BLaER1 (cell line): ENCODE data around the gene TSPAN1.
A peak's percentile ranks its signal among the peaks of the same experiment; 100 is the strongest.

ENCODE experiments used
- H3K27ac ChIP-seq: shearing (Covaris generic); formaldehyde crosslinking; 2 replicates; pipeline ENCODE4 v1.8.1; 2022
- H3K27me3 ChIP-seq: shearing (Covaris generic); formaldehyde crosslinking; 2 replicates; pipeline ENCODE4 v1.8.1; 2022
- H3K36me3 ChIP-seq: shearing (Covaris generic); formaldehyde crosslinking; 2 replicates; pipeline ENCODE4 v1.8.1; 2022
- H3K4me1 ChIP-seq: shearing (Covaris generic); formaldehyde crosslinking; 2 replicates; pipeline ENCODE4 v1.8.1; 2022
- H3K4me2 ChIP-seq: shearing (Covaris generic); formaldehyde crosslinking; 2 replicates; pipeline ENCODE4 v1.8.1; 2022
- H3K4me3 ChIP-seq: shearing (Covaris generic); formaldehyde crosslinking; 2 replicates; pipeline ENCODE4 v1.8.1; 2022
- H3K9ac ChIP-seq: shearing (Covaris generic); formaldehyde crosslinking; 2 replicates; pipeline ENCODE4 v1.8.1; 2022
- H3K9me3 ChIP-seq: shearing (Covaris generic); formaldehyde crosslinking; 2 replicates; pipeline ENCODE4 v1.8.1; 2022
- H4K20me1 ChIP-seq: shearing (Covaris generic); formaldehyde crosslinking; 2 replicates; pipeline ENCODE4 v1.8.1; 2022
- Cebpa-rat ChIP-seq: shearing (Covaris generic); IDR thresholded peaks from 2 replicates; pipeline ENCODE4 v1.8.1; 2022

The TSPAN1 gene, protein sequence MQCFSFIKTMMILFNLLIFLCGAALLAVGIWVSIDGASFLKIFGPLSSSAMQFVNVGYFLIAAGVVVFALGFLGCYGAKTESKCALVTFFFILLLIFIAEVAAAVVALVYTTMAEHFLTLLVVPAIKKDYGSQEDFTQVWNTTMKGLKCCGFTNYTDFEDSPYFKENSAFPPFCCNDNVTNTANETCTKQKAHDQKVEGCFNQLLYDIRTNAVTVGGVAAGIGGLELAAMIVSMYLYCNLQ

DNA sequence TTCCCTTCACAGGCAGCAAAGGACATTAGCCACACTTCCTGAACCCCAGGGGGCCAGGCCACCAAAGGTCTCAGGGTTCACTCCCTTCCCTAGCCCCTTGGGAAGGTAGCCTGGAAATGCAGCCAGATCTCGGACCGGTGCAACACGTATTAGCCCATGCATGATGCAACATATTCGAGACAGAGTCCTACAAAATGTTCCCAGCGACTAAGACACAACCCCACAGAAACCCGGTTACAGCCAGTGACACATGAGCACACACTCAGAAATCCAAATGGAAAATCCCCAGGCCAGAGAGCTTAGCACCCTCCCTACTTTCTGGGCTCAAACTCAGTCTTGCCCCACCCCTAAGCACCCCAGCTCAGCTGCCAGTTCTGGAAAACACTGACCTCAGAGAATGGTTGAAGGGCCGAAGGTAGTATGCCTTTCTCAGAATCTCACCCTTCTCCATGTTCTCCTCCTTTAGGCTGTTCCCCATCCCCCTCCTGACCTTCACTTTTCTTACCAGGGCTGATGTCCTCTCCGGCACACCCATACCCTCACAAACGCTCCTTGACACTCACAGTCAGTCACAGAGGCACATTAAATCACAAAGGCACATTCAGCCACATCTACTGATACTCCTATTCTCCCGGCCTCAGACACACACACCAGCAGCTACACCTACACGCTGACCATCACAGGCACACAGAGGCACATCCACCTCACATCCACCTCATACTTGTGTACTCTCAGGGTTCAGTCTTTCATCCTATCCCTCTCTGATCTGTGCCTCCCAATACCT lies at the start of gene TSPAN1:
Gene TSPAN1 (plus strand): TSS at position 640 of the 784 bp plus-strand sequence. CDS start 6,021 bp downstream, outside the sequence.
- H3K4me1 ChIP-seq: peaks cover 54% of the 10 kb centered on the region
- no peak within 1 kb of the TSS for H3K27ac ChIP-seq
- H3K4me3 ChIP-seq: no peak within 1 kb of the TSS
- no peaks in the 10 kb centered on the region for H3K27me3 ChIP-seq
- no peaks in the 10 kb centered on the region for H4K20me1 ChIP-seq
- TF ChIP-seq Cebpa-rat: no peak
- no peak within 1 kb of the TSS for H3K9ac ChIP-seq
- no peaks in the 10 kb centered on the region for H3K9me3 ChIP-seq
- no peaks in the 10 kb centered on the region for H3K36me3 ChIP-seq
- no peak within 1 kb of the TSS for H3K4me2 ChIP-seq

DNA sequence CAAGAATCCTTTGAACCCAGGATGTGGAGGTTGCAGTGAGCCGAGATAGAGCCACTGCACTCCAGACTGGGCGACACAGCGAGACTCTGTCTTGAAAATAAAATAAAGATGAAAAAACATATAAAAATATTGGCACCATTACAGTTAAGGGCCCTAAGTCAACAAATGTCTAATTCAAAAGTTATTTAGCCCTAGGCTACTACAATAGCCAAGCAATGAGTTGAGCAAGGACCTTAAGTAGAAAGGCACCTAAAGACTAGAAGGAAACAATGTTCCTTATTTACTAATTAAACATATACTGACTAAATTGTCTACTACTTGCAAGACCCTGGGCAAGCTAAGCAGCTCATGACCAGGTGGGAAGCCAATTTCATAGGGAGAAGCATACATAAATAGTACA lies 46.5 kb upstream of the TSPAN1 start:
- H4K20me1 ChIP-seq: peaks cover 50% of the 10 kb centered on the region
- TF ChIP-seq Cebpa-rat: no peak
- H3K9me3 ChIP-seq: no peaks in the 10 kb centered on the region
- no peaks in the 10 kb centered on the region for H3K27me3 ChIP-seq
- H3K27ac ChIP-seq: no peak overlapping the region
- peak overlapping the region; percentile 81; the same call in 1 of the 2 replicates for H3K4me3 ChIP-seq
- peaks cover 25% of the 10 kb centered on the region for H3K4me1 ChIP-seq
- H3K4me2 ChIP-seq: peak overlapping the region; percentile 89
- H3K9ac ChIP-seq: no peak overlapping the region
- H3K36me3 ChIP-seq: peaks cover 22% of the 10 kb centered on the region; the same call in 1 of the 2 replicates

DNA sequence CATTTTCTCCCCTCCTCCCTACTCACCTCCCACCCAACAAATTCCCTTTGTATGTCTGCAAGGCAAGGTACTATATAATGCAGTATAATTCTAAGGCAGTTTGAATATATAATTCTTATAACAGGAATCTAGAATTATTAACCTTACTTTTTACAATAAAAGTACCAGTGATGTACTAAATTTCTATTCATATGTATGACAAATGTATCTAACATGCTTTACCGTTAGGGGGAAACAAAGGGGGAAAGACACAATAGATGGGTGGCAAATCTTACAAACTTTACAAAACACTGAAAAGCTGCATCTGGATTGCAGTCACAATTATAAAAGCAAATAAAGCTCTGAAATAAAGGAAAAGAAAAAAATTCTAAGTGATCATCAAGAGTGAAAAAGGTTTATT lies 44.8 kb upstream of the TSPAN1 start:
- Histone ChIP-seq H3K36me3 (peaks cover 22% of the 10 kb centered on the region; the same call in 1 of the 2 replicates), H3K27ac (peak overlapping the region; percentile 73), H3K27me3 (no peaks in the 10 kb centered on the region), H3K9me3 (no peaks in the 10 kb centered on the region), H3K4me2 (peak overlapping the region; percentile 89), H3K4me3 (peak overlapping the region; percentile 81), H3K9ac (peak overlapping the region; percentile 97), H4K20me1 (peaks cover 32% of the 10 kb centered on the region; the same call in 1 of the 2 replicates), H3K4me1 (peaks cover 39% of the 10 kb centered on the region)
- TF ChIP-seq Cebpa-rat: no peak

DNA sequence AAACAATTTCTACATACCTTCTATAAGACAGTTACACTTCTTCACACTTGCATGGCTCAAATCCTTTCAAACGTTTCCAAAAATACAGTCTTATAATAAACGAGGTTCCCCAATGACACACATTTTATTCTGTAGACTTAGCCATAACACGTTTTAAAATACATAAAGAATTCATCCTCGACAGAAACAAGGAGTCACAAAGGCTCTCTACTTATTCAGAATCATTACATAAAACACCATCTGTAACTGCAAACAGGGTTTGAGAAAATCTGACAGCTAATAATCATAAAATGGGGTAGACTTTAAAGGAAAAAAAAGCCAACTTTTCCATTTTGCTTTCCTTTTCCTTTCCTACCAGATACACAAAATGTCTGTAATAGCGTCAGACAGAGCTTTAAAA lies 44.3 kb upstream of the TSPAN1 start:
- Histone ChIP-seq H4K20me1 (peaks cover 29% of the 10 kb centered on the region; the same call in 1 of the 2 replicates), H3K9me3 (no peaks in the 10 kb centered on the region), H3K9ac (peak overlapping the region; percentile 97), H3K27me3 (no peaks in the 10 kb centered on the region), H3K4me2 (peak overlapping the region; percentile 89), H3K4me3 (peak overlapping the region; percentile 81), H3K4me1 (peaks cover 39% of the 10 kb centered on the region), H3K27ac (peak overlapping the region; percentile 73), H3K36me3 (peaks cover 22% of the 10 kb centered on the region; the same call in 1 of the 2 replicates)
- no peak for TF ChIP-seq Cebpa-rat

DNA sequence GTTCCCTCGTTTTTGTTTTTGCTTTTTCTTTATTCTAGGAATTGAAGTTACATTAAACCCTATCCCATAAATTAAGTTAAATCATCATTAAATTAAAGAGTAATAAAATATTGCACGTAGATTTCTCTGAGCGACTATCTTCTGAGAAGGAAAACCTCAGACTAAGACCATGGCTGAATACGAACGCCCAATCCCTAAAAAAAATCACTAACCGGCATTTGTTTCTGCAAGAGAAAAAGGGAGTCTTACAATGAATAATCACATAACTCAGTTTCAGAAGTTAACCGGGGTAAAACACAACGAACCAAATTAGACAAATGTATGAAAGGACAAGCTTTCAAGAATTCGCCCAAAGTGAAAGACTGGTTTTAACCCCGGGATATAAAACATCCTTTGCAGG lies 43.8 kb upstream of the TSPAN1 start:
- Histone ChIP-seq H3K27me3 (no peaks in the 10 kb centered on the region), H4K20me1 (peaks cover 24% of the 10 kb centered on the region; the same call in 1 of the 2 replicates), H3K9me3 (no peaks in the 10 kb centered on the region), H3K4me2 (peak overlapping the region; percentile 89), H3K36me3 (peaks cover 19% of the 10 kb centered on the region; the same call in 1 of the 2 replicates), H3K9ac (peak overlapping the region; percentile 97), H3K4me1 (peaks cover 39% of the 10 kb centered on the region), H3K4me3 (peak overlapping the region; percentile 81), H3K27ac (peak overlapping the region; percentile 73)
- no peak for TF ChIP-seq Cebpa-rat

DNA sequence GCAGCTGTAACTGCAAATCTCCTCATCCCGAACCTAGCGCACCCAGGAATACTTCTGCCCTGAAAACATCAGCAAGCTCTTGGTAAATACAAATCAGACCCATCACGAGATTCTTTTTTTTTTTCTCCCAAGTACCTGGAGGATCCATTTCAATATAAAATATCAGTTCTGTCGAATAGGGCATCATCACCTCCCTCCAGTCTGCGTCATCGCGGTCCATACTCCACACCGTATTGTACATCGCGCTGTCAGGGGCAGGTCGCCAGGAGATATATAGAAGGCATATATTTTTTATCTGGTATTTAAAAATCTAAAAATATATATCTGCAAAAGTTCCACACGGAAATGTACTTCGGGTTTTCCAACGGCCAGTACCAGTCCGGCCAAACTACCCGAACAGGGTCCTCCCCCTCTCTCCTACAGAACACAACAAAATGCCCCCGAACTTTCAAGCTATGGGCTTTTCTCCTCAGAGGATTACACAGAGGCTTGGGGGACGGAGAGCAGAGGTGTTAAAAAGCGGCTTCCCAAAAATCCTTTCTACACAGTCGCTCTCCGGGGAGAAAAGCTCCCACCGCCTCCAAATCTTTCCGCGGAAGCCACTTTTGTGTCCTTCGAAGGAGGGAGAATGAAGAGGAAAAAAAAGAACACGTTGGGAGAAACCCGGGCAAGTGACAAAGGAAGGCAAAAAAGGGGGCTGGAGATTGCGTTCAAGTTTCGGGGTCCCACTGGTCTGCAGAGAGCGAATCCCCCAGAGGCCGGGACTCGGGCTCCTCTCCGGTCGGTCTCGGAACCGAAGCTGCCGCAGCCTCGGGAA lies 43.0 kb upstream of the TSPAN1 start:
- H3K27ac ChIP-seq: peak overlapping the region; percentile 99
- peaks cover 39% of the 10 kb centered on the region for H3K4me1 ChIP-seq
- peak overlapping the region; percentile 81 for H3K4me3 ChIP-seq
- peak overlapping the region; percentile 66 for H3K4me2 ChIP-seq
- no peaks in the 10 kb centered on the region for H3K27me3 ChIP-seq
- no peak for TF ChIP-seq Cebpa-rat
- H3K36me3 ChIP-seq: peaks cover 12% of the 10 kb centered on the region; the same call in 1 of the 2 replicates
- no peaks in the 10 kb centered on the region for H3K9me3 ChIP-seq
- peak overlapping the region; percentile 97 for H3K9ac ChIP-seq
- H4K20me1 ChIP-seq: peaks cover 22% of the 10 kb centered on the region; the same call in 1 of the 2 replicates

DNA sequence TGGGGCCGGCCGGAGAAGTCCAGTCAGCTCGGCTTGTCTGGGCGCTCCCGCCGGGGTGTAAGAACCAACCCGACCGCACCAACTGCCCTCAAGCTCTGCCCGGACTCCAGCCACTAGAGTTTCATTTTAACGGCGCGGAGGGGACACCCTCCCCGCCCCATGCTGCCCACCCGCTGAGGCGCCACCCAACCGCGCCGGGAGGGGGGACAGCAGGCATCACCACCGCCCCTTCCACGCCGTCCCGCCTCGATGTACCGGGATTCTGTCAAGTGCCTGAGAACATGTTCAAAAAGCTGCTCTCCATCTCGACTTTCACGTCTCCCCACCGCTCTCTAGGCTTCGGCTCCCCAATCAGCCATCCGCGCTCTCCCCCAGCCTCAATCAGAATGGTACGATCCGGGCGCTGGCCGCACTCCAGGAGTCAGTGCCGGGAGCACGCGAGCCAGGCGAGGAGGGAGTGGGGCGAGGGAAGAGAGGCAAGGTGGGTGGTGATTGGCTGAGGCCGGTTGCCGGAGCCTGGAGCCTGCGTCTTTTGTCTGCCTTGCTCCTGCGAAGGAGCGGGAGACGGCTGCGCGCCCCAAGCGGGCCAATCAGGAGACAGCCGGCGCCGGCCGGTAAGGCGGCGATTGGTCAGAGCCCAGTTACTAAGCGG lies 42.2 kb upstream of the TSPAN1 start, which contains the start of gene PIK3R3:
Gene PIK3R3 (minus strand): TSS at position 101 of the 652 bp plus-strand sequence. CDS start 677 bp downstream, outside the sequence.
- H3K27ac ChIP-seq: peak within 1 kb of the TSS; percentile 99
- H3K36me3 ChIP-seq: peaks cover 6% of the 10 kb centered on the region; the same call in 1 of the 2 replicates
- H4K20me1 ChIP-seq: peaks cover 19% of the 10 kb centered on the region; the same call in 1 of the 2 replicates
- H3K4me1 ChIP-seq: peaks cover 35% of the 10 kb centered on the region
- peak within 1 kb of the TSS; percentile 97 for H3K9ac ChIP-seq
- peak within 1 kb of the TSS; percentile 91 for H3K4me2 ChIP-seq
- H3K4me3 ChIP-seq: peak within 1 kb of the TSS; percentile 81
- no peak for TF ChIP-seq Cebpa-rat
- H3K27me3 ChIP-seq: no peaks in the 10 kb centered on the region
- no peaks in the 10 kb centered on the region for H3K9me3 ChIP-seq

DNA sequence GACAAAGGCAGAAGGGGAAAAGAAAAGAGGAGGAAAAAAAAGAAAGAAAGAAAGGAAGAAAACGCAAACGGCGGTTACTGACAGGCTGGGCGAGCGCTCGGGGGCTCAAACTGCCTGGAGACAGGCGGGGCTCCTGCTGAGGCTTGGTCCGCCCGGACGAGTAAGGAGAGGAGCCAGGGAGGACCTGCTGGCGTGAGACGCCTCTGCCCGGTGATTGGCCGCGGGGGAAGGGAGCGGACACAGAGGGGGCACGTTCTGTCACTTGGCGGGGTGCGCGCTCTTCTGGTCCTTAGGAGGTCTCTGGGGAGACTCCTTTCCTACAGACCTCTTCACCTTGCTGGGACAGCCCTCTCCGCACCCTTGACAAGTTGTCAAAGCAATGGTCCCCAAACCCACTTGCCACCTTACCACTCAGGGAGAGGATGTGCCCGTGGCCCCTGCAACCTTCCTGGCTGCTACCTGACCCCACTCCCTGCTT lies 41.7 kb upstream of the TSPAN1 start:
- peak overlapping the region; percentile 81 for H3K4me3 ChIP-seq
- H3K4me1 ChIP-seq: peaks cover 30% of the 10 kb centered on the region
- H3K27ac ChIP-seq: peak overlapping the region; percentile 99
- H3K36me3 ChIP-seq: peaks cover under 1% of the 10 kb centered on the region; the same call in 1 of the 2 replicates
- no peak for TF ChIP-seq Cebpa-rat
- H3K4me2 ChIP-seq: peak overlapping the region; percentile 91
- no peaks in the 10 kb centered on the region for H3K9me3 ChIP-seq
- peak overlapping the region; percentile 97 for H3K9ac ChIP-seq
- H3K27me3 ChIP-seq: no peaks in the 10 kb centered on the region
- peaks cover 13% of the 10 kb centered on the region; the same call in 1 of the 2 replicates for H4K20me1 ChIP-seq
